K562 (cell line): ENCODE measurements around the gene TP53BP2. TPM values are rescaled to one million over a fixed set of nuclear protein-coding genes. Genes with fewer than 3 reads are reported as not detected.
A peak's percentile ranks its signal among the peaks of the same experiment; 100 is the strongest.

Experiments used
- ARNT ChIP-seq, 2 experiments: fragments of 450-650 bp; IDR thresholded peaks; 2 replicates each; pipeline ENCODE4 v1.6.1; 2016; ENCODE audit warnings: mild to moderate bottlenecking in 1 of 2
- CCAR2 ChIP-seq: fragments of 200-400 bp; formaldehyde crosslinking; IDR thresholded peaks from 2 replicates; pipeline ENCODE4 v1.6.1; 2017; ENCODE audit warnings: mild to moderate bottlenecking, low read depth, low read length
- ELF2 ChIP-seq: fragments of 250-450 bp; sonication (Bioruptor Pico); IDR thresholded peaks from 2 replicates; pipeline ENCODE4 v1.5.0; 2021; ENCODE audit warnings: mild to moderate bottlenecking
- HDAC2 ChIP-seq: fragments of 450-650 bp; IDR thresholded peaks from 2 replicates; pipeline ENCODE4 v1.6.1; 2016; ENCODE audit warnings: mild to moderate bottlenecking
- KAT2B ChIP-seq: IDR thresholded peaks from one replicate; pipeline ENCODE4 v1.6.1; 2012; ENCODE audit warnings: low read depth, mild to moderate bottlenecking, control low read depth, inconsistent platforms, low read length, moderate library complexity
- KLF13 ChIP-seq: fragments of 450-650 bp; IDR thresholded peaks from 2 replicates; pipeline ENCODE4 v1.6.1; 2016; ENCODE audit warnings: missing genetic modification characterization, low read depth, mild to moderate bottlenecking, missing compliant biosample characterization, moderate library complexity, borderline replicate concordance
- LEF1 ChIP-seq: fragments of 450-650 bp; IDR thresholded peaks from 2 replicates; pipeline ENCODE4 v1.6.1; 2016; ENCODE audit warnings: mild to moderate bottlenecking
- OTX1 ChIP-seq: fragments of 450-650 bp; formaldehyde crosslinking; IDR thresholded peaks from 2 replicates; pipeline ENCODE4 v1.4.0; 2022; ENCODE audit warnings: mild to moderate bottlenecking
- POLR2A ChIP-seq: fragments of 450-650 bp; conservative IDR thresholded peaks from 2 replicates; pipeline ENCODE4 v1.6.1; 2016
- PRMT5 ChIP-seq: sonication (generic); formaldehyde crosslinking; IDR thresholded peaks from 2 replicates; pipeline ENCODE4 v1.5.0; 2020; ENCODE audit warnings: missing genetic modification reagents
- TAF7 ChIP-seq: fragments of 450-650 bp; IDR thresholded peaks from 2 replicates; pipeline ENCODE4 v1.6.1; 2016; ENCODE audit warnings: missing genetic modification characterization, missing compliant biosample characterization
- TCF3 ChIP-seq: sonication (generic); formaldehyde crosslinking; IDR thresholded peaks from 2 replicates; pipeline ENCODE4 v1.4.0; 2020; ENCODE audit warnings: mild to moderate bottlenecking, missing genetic modification reagents
- TRIM28 ChIP-seq: fragments of 450-650 bp; IDR thresholded peaks from 2 replicates; pipeline ENCODE4 v1.6.1; 2017
- ZNF212 ChIP-seq: fragments of 450-650 bp; formaldehyde crosslinking; IDR thresholded peaks from 2 replicates; pipeline ENCODE4 v1.4.0; 2020; ENCODE audit warnings: mild to moderate bottlenecking
- ZNF586 ChIP-seq: fragments of 450-650 bp; formaldehyde crosslinking; conservative IDR thresholded peaks from 2 replicates; pipeline ENCODE4 v1.4.0; 2020; ENCODE audit warnings: mild to moderate bottlenecking, moderate library complexity
- ZNF778 ChIP-seq: fragments of 450-650 bp; formaldehyde crosslinking; IDR thresholded peaks from 2 replicates; pipeline ENCODE4 v1.4.0; 2020; ENCODE audit warnings: mild to moderate bottlenecking, moderate library complexity
- ZZZ3 ChIP-seq: fragments of 450-650 bp; IDR thresholded peaks from 2 replicates; pipeline ENCODE4 v1.6.1; 2016; ENCODE audit warnings: antibody characterized with exemption, mild to moderate bottlenecking, moderate library complexity
- polyA plus RNA-seq, 8 experiments: library from polyadenylated mRNA; depleted of rRNA in 4 of 8; stranded (reverse) in 5 of 8; unstranded in 3 of 8; fragments of >200 nt; fragmentation: Nextera tagmentation in 2 of 8; fragmentation: Illumina TruSeq in 1 of 8; extraction: Ambion mirVana in 2 of 8; extraction: Trizol in 1 of 8; gene quantifications; 2 replicates each; pipeline versions ENCODE4 v1.2.1 to v1.2.3, GENCODE V29; 2011 to 2014; ENCODE audit warnings: inconsistent platforms in 1 of 8, missing spikeins in 1 of 8
- total RNA-seq, 7 experiments: library from RNA; depleted of rRNA in 6 of 7; stranded (reverse); fragments of >200 nt in 6 of 7; fragmentation: Illumina TruSeq in 2 of 7; extraction: Trizol in 2 of 7; gene quantifications; 2 replicates each; pipeline versions ENCODE4 v1.2.1 to v1.2.3, GENCODE V29; 2011 to 2021; ENCODE audit warnings: low replicate concordance in 1 of 7
- TF ChIP-seq, protein P1 (sequence below), 2 experiments: IDR thresholded peaks; 2 replicates each; pipeline ENCODE4 v1.6.1; 2012; ENCODE audit warnings: improper control_type of control experiment in 2 of 2, low read depth in 2 of 2, low read length in 2 of 2, borderline replicate concordance in 1 of 2
- TF ChIP-seq, protein P2 (sequence below): fragments of 450-650 bp; IDR thresholded peaks from one replicate; pipeline ENCODE4 v1.6.1; 2018; ENCODE audit warnings: mild to moderate bottlenecking, moderate library complexity; ENCODE audit not compliant: partially characterized antibody
- TF ChIP-seq, protein P3 (sequence below): fragments of 450-650 bp; IDR thresholded peaks from 2 replicates; pipeline ENCODE4 v1.6.1; 2016; ENCODE audit warnings: missing biosample characterization, missing genetic modification characterization
- TF ChIP-seq, protein P4 (sequence below): fragments of 450-650 bp; formaldehyde crosslinking; IDR thresholded peaks from 2 replicates; pipeline ENCODE4 v1.4.0; 2022; ENCODE audit warnings: missing genetic modification characterization
- TF ChIP-seq, protein P5 (sequence below): IDR thresholded peaks from 2 replicates; pipeline ENCODE4 v1.6.1; 2014; ENCODE audit warnings: antibody characterized with exemption

Gene TP53BP2
- total and polyA plus RNA-seq, 9 of the 15 experiments (the other 6 are each of a cell fraction or from before 2014, with no cell fraction given): 17.0 to 69.6 (median 40.1) TPM

DNA sequence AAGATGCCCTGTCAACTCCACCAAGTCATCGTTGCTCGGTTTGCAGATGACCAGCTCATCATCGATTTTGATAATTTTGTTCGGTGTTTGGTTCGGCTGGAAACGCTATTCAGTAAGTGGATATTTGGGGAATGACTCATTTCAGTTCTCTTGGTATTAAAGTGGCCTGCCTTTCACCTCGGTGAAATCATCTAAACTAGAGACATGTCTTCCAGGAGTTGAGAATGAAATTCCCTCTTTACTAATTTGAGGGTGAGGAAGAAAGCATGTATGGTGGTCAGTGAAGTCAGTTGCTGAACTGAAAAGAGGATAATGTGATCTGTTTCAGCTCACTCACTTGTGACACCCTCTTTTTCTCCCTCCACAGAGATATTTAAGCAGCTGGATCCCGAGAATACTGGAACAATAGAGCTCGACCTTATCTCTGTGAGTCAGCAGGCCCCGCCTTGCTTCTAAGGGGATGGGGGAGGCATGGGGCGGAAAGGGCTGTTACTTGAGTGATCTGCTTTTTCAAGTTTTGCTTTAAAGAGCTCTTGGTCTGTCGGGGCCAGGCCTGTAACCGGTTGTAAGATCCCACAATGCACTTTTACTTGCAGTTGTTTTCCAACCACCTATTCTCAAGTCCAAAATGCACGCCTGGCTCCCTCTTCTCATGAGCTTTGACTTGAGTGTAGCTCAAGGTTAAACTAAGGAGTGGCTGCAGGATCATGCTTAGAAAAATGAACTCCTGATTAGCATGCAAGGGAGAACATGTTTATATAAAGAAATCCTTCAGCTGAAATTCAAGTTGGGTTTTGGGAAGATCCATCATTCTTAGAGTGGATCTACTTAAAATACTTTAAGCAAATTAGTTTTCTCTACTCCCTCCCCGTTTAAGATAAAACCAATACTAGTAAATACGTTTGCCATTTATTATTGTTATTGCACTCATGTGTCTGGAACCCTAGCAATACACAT lies 73.7 kb downstream of the TP53BP2 start (continued):
- TF ChIP-seq, protein P1, sequence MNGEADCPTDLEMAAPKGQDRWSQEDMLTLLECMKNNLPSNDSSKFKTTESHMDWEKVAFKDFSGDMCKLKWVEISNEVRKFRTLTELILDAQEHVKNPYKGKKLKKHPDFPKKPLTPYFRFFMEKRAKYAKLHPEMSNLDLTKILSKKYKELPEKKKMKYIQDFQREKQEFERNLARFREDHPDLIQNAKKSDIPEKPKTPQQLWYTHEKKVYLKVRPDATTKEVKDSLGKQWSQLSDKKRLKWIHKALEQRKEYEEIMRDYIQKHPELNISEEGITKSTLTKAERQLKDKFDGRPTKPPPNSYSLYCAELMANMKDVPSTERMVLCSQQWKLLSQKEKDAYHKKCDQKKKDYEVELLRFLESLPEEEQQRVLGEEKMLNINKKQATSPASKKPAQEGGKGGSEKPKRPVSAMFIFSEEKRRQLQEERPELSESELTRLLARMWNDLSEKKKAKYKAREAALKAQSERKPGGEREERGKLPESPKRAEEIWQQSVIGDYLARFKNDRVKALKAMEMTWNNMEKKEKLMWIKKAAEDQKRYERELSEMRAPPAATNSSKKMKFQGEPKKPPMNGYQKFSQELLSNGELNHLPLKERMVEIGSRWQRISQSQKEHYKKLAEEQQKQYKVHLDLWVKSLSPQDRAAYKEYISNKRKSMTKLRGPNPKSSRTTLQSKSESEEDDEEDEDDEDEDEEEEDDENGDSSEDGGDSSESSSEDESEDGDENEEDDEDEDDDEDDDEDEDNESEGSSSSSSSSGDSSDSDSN (IDR thresholded peaks at IDR 0.05; ENCODE audit: borderline replicate concordance in 1 of 2, low read depth in 2 of 2, low read length in 2 of 2): no peak
- peak; percentile 64; the same call in 1 of the 2 replicates for TF ChIP-seq HDAC2
- peak; percentile 97 for TF ChIP-seq LEF1
- TF ChIP-seq KLF13: 0 out of 2 replicates have a peak, but pooled peaks have one; percentile 39
- TF ChIP-seq ZNF212: no peak
- TF ChIP-seq, protein P2, sequence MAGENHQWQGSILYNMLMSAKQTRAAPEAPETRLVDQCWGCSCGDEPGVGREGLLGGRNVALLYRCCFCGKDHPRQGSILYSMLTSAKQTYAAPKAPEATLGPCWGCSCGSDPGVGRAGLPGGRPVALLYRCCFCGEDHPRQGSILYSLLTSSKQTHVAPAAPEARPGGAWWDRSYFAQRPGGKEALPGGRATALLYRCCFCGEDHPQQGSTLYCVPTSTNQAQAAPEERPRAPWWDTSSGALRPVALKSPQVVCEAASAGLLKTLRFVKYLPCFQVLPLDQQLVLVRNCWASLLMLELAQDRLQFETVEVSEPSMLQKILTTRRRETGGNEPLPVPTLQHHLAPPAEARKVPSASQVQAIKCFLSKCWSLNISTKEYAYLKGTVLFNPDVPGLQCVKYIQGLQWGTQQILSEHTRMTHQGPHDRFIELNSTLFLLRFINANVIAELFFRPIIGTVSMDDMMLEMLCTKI: no peak
- TF ChIP-seq ELF2 (CRISPR knock-in tag): no peak
- TF ChIP-seq ZNF586 (CRISPR knock-in tag): no peak
- TF ChIP-seq ZZZ3: no peak
- TF ChIP-seq TRIM28: peak; percentile 61
- TF ChIP-seq, protein P3, sequence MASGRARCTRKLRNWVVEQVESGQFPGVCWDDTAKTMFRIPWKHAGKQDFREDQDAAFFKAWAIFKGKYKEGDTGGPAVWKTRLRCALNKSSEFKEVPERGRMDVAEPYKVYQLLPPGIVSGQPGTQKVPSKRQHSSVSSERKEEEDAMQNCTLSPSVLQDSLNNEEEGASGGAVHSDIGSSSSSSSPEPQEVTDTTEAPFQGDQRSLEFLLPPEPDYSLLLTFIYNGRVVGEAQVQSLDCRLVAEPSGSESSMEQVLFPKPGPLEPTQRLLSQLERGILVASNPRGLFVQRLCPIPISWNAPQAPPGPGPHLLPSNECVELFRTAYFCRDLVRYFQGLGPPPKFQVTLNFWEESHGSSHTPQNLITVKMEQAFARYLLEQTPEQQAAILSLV (tag): 0 out of 2 replicates have a peak, but pooled peaks have one; percentile 24
- TF ChIP-seq ZNF778: no peak
- TF ChIP-seq CCAR2: no peak
- no peak for TF ChIP-seq OTX1
- TF ChIP-seq ARNT (IDR thresholded peaks at IDR 0.05): peak; percentile 33 to 87; a peak in 3 of 4 replicates
- TF ChIP-seq POLR2A: peak; percentile 76
- 0 out of 2 replicates have a peak, but pooled peaks have one; percentile 20 for TF ChIP-seq TAF7 (tag)
- TF ChIP-seq PRMT5 (CRISPR knock-in tag): no peak
- TF ChIP-seq, protein P4, sequence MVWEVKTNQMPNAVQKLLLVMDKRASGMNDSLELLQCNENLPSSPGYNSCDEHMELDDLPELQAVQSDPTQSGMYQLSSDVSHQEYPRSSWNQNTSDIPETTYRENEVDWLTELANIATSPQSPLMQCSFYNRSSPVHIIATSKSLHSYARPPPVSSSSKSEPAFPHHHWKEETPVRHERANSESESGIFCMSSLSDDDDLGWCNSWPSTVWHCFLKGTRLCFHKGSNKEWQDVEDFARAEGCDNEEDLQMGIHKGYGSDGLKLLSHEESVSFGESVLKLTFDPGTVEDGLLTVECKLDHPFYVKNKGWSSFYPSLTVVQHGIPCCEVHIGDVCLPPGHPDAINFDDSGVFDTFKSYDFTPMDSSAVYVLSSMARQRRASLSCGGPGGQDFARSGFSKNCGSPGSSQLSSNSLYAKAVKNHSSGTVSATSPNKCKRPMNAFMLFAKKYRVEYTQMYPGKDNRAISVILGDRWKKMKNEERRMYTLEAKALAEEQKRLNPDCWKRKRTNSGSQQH: peak; percentile 16; the same call in 1 of the 2 replicates
- TF ChIP-seq, protein P5, sequence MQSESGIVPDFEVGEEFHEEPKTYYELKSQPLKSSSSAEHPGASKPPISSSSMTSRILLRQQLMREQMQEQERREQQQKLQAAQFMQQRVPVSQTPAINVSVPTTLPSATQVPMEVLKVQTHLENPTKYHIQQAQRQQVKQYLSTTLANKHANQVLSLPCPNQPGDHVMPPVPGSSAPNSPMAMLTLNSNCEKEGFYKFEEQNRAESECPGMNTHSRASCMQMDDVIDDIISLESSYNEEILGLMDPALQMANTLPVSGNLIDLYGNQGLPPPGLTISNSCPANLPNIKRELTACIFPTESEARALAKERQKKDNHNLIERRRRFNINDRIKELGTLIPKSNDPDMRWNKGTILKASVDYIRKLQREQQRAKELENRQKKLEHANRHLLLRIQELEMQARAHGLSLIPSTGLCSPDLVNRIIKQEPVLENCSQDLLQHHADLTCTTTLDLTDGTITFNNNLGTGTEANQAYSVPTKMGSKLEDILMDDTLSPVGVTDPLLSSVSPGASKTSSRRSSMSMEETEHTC: peak; percentile 59
- TF ChIP-seq TCF3 (CRISPR knock-in tag): peak; percentile 86
- TF ChIP-seq KAT2B: no peak
